NCI-H146 treated with DMSO at 0.1 percent for 48 hours (cell line): ENCODE data around the gene MT3.
"Not testable (repeated sequence)": the region's sequence is repeated elsewhere in the genome, so short reads cannot be mapped to it uniquely, and the experiment has no call there.

Experiments used
- DNase-seq: peaks from one replicate; lab custom pipeline; 2025; ENCODE audit not compliant: unreplicated experiment; lab: John Stamatoyannopoulos, UW

Gene MT3

DNA sequence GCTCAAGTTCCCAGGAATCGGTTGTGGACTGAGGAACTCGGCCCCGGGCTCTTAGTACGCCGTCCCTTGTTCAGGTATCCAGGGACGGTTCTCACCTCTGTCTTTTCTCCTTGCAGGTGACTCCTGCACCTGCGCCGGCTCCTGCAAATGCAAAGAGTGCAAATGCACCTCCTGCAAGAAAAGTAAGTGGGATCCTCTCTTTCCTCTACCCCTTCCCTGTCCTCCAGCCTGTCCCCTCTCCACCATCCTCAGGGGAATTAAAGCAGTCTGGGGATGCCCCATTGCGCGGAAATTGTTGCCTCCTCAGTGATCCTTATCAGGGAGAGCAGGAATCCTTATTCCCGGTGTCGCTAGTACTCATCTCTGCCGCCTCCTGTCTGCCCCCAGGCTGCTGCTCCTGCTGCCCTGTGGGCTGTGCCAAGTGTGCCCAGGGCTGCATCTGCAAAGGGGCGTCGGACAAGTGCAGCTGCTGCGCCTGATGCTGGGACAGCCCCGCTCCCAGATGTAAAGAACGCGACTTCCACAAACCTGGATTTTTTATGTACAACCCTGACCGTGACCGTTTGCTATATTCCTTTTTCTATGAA lies 19.6 kb downstream of the MT3 start:
- no peak for DNase-seq

- DNase-seq: no peak
These were observed 20.2 kb downstream of the MT3 start for GRCh38 chr16:56609463-56609921.

GRCh38 chr16:56610017-56610608 lies 20.8 kb downstream of the MT3 start:
- no peak for DNase-seq

DNA sequence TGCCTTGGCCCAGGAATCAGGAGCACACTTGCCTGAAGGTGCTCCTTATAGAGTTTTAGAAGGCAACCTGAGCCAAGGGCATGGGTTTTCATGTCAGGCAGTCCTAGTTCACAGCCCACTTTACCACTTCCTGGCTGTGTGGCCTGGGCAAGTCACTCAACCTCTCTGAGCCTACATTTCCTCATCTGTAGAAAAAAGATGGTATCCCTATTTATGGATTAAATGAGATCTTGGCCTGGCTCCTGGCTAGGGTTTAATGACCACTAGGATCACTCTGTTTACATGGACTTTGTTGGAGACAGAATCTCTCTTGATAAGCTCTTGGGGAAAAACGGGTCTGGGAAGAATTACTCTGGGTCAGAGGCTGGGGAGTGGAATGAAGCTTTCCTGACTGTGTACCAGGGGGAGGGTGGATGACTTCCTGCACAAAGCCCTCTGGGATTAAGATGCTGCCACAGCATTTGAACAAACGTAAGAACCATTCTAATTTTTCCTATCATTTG lies 21.3 kb downstream of the MT3 start:
- DNase-seq: no peak

DNA sequence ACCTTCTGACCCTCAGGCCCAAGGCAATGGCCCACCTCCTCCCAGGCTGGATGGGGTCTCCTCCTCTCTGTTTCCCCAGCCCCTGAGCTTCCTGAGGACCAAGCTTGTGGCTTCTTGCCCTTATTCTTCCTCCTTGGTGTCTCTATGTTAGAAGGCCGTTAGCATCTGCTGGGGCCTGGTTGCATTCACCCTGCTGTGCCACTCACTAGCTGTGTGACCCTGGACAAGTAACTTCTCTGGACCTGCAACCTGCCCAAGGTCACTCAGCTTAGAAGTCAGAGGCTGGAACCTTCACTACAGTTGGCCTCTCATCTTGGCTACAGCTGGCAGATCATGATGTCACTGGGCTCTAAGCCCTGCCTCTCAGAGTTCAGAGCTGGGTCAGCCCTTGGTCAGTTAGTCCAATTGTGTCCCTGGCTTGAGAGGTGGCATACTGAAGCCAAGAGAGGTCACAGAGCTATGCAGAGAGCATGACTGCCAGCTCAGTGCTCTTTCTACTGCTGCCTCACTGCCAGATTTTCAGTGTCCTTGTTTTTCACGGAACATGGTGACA lies 22.0 kb downstream of the MT3 start:
- no peak for DNase-seq

DNA sequence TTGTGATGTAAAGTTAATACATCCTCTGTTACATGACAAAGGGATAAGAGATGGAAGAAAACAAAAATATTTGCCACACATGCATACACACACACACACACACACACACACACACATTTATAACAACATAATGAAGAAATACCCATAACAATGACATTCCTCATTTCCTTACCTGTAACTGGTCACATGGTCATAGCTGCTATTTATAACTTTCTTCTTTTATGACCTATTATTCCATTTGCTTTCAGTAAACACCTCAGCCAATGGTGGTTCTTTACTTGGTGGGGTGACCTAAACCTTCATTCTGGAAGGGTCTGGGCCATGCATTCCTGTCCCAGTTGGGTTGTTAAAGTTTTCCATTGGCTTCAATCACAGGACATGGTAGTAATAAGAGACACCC lies 24.4 kb downstream of the MT3 start:
- no peak for DNase-seq

DNA sequence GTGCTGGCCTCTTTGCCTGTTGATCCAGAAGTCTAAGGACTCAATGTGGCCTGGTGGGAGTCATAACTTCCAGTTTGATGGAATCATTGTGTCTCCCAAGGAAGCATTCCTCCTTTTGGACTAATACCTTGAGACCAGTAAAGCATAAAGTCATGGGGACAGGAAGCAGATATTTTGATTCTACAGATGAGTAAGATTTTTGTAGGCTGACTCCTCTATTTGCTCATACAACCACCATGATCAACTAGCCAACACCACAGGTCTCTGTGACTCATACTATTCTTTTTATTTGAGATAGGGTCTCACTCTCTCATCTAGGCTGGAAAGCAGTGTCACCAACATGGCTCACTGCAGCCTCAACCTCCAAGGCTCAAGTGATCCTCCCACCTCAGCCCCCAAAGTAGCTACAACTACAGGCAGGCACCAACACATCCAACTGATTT lies 25.2 kb downstream of the MT3 start:
- DNase-seq: no peak

DNA sequence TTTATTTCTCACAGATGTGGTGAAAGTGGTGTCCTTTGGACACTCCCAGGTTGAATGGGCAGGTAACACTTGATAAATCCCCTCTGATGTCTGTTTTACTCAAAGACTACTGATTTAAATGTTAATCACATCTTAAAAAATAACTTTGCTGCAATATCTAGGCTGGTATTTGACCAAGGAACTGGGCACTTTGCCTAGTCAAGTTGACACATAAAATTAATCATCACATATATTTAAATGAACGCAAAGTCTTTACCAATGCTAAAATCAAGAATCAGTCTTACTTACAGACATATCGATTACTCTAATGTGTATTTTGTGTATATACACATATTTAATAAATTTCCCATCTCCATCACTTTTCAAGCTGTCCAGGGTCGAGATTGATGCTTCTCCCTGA lies 26.0 kb downstream of the MT3 start:
- no peak for DNase-seq

DNA sequence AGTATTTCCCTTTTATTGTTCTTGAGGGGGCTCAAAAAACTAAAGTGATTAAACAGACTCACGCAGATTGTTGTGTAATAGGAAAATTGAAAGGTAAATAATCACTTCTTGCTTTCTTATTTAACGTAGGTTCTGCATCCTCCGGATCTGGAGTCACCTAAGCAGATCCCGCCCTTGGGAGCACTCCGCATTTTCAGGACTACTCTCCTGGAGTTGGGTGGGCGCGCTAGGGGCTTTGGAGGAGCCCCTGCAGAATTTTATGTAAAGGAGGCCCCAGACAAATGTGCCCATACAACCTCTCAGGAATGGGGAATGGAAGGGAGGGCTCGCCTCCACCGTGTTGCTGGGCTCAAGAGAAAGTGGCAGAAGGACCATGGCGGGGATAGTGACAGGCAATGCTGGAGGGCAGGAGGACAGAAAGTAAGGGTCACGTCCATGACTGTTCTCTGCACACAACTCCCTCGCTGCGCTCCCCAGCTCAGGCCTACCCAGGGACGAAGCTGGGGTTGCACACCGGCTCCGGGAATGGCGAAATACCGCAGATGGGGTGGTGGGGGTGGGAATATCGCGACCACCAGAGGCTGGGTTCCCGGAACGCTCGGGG lies 27.4 kb downstream of the MT3 start:
- DNase-seq: no peak

- no peak for DNase-seq
These were observed 28.1 kb downstream of the MT3 start for GRCh38 chr16:56617212-56618085.

GRCh38 chr16:56618138-56618537 lies 28.8 kb downstream of the MT3 start:
- DNase-seq: no peak

DNA sequence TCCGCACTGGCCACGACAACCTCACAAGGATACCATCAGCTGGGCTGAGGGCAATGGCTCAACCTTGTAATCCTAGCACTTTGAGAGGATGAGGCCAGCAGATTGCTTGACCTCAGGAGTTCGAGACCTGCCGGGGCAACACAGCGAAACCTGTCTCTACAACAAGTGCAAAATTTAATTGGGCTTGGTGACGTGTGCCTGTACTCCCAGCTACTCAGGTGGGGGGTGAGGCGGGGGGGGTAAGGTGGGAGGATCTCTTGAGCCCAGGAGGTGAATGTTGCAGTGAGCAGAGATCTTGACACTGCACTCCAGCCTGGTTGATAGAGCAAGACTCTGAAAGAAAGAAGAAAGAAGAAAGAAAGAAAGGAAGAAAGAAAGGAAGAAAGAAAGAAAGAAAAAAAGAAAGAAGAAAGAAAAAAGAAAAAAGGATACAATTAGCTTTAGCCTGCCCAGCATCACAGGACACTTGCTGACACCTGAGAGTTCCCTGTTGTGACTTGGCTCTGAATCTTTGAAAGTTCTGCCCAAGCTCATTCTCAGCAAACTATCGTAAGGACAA lies 31.1 kb downstream of the MT3 start:
- DNase-seq: no peak

DNA sequence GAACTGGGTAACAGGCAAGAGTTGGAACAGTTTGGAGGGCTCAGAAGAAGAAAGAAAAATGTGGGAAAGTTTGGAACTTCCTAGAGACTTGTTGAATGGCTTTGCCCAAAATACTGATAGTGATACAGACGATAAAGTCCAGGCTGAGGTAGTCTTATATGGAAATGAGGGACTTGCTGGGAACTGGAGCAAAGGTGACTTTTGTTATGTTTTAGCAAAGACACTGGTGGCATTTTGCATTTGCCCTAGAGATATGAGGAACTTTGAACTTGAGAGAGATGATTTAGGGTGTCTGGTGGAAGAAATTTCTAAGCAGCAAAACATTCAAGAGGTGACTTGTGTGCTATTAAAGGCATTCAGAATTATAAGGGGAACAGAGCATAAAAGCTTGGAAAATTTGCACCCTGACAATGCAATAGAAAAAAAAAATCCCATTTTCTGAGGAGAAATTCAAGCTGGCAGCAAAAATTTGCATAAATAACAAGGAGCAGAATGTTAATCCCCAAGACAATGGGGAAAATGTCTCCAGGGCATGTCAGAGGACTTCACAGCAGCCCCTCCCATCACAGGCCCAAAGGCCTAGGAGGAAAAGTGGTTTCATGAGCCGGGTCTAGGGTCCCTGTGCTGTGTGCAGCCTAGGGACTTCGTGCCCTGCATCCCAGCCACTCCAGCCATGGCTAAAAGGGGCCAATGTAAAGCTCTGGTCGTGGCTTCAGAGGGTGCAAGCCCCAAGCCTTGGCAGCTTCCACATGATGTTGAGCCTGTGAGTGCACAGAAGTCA lies 32.5 kb downstream of the MT3 start:
- not testable (repeated sequence) for DNase-seq

DNA sequence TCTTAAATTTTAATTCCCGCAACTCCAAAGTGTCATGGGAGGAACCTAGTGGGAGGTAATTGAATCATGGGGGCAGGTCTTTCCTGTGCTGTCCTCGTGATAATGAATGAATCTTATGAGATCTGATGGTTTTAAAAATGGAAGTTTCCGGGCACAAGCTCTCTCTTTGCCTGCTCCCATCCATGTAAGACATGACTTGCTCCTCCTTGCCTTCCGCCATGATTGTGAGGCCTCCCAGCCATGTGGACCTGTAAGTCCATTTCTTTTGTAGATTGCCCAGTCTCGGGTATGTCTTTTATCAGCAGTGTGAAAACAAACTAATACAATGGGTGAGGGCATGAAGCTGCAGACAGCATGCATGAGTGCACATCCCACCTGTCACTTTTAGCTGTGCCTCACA lies 33.9 kb downstream of the MT3 start:
- not testable (repeated sequence) for DNase-seq

DNA sequence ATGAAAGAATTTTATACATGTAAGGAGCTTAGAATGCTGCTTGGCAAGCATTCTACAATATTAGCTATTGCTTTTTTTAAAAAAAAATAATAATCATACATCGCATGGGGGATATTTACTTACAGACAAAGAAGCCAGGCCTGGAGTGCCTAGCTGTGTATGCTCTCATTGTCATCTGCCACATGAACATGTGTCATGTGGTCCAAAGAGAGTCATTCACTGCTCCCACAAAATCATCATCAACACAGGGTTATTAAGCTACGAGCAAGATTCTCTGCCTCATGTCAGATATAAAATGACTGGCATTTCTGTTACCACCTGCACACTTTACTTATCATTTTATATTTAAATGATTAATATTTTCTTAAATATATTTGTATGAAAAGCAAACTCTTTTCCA lies 34.3 kb downstream of the MT3 start:
- no peak for DNase-seq

DNA sequence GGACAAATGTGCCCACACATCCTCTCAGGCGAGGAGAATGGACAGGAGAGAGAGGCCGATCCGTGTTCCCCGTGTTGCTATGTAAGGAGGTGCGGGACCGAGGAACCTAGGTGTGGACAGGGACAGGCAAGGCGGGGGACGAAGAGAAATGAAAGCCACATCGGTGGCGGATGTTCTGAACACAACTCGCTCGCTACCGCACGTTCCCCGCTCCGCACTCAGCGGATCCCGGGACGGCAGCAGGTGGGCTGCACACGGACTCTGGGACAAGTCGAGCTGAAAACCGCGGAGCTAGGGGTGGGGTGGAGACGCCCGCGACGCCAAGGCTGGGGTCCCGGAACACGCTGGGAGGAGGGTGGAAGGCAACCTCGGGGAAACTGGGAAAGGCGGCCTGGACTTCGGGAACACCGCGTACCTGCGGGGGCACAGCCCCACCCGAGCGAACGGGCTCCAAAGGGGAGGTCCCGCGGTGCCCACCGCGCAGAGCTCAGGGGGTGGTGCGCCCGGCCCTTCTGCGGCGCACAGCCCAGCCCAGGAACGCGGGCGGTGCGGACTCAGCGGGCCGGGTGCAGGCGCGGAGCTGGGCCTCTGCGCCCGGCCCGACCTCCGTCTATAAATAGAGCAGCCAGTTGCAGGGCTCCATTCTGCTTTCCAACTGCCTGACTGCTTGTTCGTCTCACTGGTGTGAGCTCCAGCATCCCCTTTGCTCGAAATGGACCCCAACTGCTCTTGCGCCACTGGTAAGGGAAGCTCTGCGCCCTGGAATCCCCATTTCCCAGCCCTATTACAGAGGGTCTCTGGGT lies 36.0 kb downstream of the MT3 start, which contains the start of gene MT1E:
Gene MT1E (plus strand): TSS at position 642 of the 803 bp plus-strand sequence. CDS start 71 bp downstream, at position 713.
- peak; percentile 6 for DNase-seq

DNA sequence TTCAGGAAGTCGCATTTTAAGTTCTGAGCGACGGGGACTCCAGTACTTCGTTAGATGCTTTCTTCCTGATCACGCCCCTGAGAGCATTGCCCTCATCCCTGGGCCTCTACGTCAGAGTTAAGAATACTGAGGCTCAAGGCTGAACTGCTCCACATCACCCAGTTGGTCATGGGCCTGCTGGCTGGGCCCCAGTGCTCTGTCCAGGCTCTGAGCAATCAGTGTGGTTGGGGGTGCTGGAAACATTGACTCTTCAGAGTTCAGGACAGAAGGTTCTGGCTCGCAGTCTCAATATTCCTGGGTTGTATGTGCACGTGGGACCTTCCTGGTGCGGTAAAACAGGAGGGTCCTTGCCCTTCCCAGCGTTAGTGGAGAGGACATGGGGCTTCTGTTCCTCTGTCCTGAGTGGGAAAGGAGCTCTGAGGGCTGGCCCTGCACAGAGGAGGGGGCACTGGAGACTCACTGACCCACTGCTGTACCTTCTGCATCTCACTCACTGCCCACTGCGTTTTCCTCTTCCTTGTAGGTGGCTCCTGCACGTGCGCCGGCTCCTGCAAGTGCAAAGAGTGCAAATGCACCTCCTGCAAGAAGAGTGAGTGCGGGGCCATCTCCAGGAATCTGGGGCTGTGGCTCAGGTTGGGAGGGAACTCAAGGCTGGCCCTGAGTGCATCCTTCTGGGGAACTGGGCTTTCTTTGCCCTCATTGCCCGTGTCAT lies 36.8 kb downstream of the MT3 start:
- no peak for DNase-seq

GRCh38 chr16:56626685-56627084 lies 37.4 kb downstream of the MT3 start:
- no peak for DNase-seq
